ENCODE data around the gene CUX1.

DNA sequence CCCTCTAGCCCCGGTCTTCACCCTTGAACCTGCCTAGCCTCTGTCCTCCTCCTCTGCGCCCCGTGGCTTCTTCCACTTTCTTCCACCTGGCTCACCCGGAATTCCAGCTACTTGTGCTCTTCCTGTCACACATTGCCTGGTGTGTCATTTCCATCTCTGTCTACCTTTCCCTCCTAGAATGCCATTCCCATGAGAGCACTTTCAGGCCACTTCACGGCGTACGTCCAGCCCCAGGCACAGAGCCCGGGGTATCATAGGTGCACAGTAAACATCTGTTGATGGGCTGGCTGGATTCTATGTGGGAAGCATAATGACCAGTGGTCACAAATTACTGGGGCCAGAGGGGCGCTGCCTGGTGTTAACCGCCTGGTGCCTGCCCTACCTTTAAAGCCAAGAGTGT, 161.3 kb downstream of the CUX1 start:
- TF ChIP-seq, protein P1, sequence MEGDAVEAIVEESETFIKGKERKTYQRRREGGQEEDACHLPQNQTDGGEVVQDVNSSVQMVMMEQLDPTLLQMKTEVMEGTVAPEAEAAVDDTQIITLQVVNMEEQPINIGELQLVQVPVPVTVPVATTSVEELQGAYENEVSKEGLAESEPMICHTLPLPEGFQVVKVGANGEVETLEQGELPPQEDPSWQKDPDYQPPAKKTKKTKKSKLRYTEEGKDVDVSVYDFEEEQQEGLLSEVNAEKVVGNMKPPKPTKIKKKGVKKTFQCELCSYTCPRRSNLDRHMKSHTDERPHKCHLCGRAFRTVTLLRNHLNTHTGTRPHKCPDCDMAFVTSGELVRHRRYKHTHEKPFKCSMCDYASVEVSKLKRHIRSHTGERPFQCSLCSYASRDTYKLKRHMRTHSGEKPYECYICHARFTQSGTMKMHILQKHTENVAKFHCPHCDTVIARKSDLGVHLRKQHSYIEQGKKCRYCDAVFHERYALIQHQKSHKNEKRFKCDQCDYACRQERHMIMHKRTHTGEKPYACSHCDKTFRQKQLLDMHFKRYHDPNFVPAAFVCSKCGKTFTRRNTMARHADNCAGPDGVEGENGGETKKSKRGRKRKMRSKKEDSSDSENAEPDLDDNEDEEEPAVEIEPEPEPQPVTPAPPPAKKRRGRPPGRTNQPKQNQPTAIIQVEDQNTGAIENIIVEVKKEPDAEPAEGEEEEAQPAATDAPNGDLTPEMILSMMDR (IDR thresholded peaks at IDR 0.05; ENCODE audit: insufficient read depth, low read length): no peak
- TF ChIP-seq POLR2AphosphoS5 (IDR thresholded peaks at IDR 0.05; ENCODE audit: low read depth) (no peak), SPI1 (IDR thresholded peaks at IDR 0.05; ENCODE audit: borderline replicate concordance, low read depth) (no peak)

Data from HL-60 (cell line).